NCI-H748 (cell line): Measurements from ENCODE around the gene CEPT1.
"Not testable (repeated sequence)": the region's sequence is repeated elsewhere in the genome, so short reads cannot be mapped to it uniquely, and the experiment has no call there.

Experiments used
- DNase-seq: peaks from one replicate; lab custom pipeline; 2025; ENCODE audit not compliant: unreplicated experiment; lab: John Stamatoyannopoulos, UW

Gene CEPT1

DNA sequence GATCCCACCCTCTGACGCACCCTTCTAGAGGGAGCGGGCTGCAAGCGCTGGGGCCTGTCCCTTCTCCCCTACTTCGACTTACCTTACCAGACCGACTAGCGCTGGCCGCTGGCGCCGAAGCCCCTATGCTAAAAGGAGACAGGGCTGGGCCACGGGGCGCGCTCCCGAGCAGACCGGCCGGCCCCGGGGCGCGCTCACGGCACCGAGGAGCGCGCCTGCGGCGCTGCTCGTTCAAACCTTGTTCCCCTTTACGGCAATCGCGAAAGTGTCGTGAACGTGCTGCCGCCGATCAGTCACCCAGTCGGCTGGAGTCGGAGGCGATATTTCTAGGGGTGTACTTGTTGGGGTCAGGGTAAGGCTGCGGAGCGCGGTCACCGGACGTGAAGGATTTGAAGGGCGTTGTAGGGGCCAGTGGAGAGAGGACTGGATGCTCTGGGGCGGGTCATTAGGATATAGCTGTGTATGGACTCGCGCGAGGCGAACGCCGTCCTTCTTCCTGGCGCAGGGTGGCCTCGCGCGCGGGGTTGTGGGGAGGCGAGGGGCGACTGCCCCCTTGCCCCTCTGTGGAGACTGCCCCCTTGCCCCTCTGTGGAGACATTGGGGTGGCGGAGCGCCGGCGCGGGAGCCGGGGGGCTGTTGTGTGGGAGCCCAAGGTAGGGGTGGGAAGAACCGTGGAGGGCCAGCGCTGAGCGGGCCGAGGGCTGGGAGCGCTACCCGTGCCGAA is at the start of gene CEPT1, which contains the start of gene DRAM2:
Gene CEPT1, plus strand, starts transcription at position 268 of the 724 bp plus-strand sequence. CDS start 7,492 bp downstream, outside the sequence.
Gene DRAM2, minus strand, starts transcription at position 138 of the 724 bp plus-strand sequence. CDS start 8,539 bp downstream, outside the sequence.
- DNase-seq, result peak; percentile 96

DNA sequence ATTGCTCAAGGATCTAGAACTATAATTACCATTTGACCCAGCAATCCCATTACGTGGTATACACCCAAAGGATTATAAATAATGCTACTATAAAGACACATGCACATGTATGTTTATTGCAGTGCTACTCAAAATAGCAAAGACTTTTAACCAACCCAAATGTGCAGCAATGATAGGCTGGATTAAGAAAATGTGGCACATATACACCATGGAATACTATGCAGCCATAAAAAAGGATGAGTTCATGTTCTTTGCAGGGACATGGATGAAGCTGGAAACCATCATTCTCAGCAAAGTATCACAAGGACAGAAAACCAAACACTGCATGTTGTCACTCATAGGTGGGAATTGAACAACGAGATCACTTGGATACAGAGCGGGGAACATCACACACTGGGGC is 44.6 kb upstream of the CEPT1 start:
- not testable (repeated sequence) for DNase-seq

DNA sequence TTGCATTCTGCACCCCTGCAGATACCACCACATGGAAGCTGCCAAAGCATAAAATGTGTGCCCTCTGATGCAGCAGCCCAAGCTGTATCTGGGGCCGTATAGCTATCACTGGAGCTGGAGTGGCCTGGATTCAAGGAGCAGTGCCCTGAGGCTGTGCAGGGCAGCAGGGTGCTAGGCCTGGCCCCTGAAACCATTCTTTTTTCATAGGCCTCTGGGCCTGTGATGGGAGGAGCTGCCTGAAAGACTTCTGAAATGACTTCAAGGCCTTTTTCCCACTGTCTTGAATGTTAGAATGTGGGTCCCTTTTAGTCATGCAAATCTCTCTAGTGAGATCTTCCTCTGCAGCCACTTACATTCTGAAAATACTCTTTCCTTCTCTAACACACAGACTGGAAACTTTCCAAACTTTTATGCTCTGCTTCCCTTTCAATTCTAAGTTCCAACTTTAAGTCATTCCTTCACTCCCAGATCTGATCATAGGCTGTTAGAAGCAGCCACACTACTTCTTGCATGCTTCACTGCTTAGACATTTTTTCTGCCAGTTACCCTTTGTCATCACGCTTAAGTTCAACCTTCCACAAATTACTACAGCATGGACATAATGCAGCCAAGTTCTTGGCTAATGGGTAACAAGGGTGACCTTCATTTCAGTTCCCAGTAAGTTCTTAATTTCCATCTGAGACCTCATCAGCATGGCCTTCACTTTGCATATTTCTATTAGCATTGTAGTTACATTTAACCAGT is 42.5 kb upstream of the CEPT1 start:
- DNase-seq, result no peak

DNA sequence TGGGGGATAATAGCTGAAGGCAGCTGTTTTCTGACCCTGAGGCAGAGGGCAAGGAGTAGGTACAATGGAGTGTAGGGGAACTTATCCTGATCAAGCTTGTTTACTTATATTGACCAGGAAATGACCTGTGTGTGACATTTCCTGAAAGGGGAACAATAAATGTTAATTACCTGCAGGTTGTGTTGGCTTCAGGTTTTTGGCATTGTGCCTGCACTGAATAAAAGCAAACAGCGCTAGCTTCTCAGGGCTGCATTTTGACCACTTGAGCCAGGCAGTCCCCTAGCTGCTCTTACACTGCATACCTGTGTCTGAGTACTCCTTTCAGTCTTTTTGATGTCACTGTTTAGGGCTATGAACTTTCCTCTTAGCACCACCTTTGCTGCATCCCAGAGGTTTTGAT is 40.7 kb upstream of the CEPT1 start:
- DNase-seq, result peak; percentile 90

DNA sequence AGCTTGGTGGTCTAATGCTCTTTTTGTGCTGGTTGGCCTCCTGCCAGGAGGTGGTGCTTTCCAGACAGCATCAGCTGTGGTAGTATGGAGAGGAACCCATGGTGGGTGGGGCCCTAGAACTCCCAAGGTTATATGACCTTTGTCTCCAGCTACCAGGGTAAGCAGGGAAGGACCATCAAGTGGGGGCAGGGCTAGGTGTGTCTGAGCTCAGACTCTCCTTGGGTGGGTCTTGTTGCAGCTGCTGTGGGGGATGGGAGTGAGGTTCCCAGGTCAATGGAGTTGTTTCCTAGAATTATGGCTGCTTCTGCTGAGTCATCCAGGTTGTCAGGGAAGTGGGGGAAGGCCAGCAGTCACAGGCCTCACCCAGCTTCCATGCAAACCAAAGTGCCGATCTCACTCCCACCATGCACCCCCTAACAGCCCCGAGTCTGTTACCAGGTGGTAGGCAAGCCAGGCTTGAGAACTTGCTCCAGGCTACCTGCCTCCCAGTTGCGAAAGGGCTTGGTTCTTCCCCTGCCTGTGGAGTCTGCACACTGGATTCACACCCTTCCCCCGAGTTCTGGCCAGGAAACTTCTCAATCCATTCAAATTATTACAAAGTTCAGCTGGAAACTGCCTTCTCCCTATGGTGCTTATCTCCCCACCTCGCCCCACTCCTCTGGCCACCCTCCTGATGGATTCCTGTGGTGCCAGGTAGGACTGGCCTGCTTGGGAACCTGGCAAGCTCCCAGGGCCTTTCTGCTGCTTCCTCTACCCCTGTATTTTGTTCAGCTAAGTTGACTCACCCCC is 38.0 kb upstream of the CEPT1 start:
- DNase-seq, result no peak

DNA sequence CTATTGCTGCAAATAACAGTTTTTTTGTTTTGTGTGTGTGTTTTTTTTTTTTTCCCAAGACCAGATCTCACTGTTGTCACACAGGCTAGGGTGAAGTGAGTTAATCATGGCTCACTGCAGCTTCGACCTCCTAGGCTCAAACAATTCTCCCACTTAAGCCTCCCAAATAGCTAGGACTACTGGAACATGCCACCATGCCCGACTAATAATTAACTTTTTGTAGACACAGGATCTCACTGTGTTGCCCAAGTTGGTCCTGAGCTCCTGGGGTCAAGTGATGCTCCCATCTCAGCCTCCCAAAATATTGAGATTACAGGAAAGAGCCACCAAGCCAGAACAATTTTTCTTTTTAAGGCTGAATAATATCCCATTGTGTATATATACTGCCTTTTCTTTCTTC is 35.0 kb upstream of the CEPT1 start:
- no peak for DNase-seq

DNA sequence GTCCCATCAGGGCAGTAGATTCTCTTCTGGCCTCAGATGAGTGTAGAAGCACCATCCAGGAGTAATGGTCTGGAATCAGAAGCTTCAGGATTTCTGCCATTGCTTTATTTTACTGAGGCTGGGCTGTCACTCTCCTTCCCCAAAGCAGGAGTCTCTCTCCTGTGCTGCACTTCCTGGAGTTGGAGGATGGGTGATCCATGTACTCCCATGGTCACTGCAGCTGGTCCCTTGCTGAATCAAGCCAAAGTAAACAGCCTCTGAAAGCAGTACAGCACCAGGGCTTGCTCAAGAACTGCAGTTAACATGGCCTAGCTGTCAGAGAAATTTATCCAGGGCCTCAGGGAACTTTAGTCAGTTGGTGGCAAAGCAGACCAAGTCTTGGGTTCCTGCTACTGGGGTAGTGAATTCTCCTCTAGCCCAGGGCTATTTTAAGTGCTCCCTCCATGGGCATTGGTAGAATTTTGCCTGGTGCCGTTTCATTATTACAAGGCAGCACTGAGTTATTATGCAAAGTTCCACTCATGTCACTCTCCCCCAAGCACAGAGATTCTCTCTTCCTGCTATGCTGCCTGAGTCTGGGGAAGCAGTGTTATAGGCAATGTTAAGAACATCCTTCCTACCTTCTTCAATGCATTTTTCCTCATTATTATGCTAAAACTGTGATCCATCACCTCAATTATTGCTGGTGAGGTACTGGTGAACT is 29.7 kb upstream of the CEPT1 start:
- DNase-seq, result no peak

DNA sequence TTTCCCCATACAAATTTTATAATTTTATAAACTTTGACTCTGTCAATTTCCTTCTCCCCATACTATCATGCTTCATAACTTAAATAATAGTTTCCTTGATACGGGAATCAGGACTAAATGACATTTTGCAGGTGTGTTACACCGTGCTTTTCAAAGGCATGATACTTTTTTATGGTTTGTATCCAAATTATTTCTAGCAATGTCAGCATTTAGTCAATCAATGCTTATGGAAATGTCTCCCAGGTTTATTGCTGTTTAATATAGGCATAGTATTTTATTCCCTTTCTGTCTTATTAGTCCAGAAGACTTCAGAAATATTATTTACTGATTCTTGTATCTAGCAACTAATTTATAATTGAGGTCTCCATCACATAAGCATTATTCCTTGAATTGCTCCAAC is 23.5 kb upstream of the CEPT1 start:
- DNase-seq, result no peak

DNA sequence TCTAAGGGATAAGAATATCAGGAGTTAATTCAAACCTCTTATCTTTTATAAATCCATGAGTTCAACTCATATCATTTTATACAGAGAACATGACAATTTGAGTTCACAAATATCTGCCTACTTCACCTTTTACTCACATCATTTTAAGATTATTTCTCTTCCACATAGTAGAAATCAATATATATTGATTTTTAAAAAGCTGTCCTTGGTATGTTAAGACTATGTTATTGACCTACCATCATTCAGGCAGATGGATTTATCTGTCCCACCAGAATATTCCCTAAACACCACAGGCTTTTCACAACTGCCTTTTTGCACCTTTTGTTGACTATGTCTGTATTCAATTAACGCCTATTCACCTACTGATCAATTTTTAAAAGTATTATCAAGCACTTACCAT is 13.7 kb upstream of the CEPT1 start:
- DNase-seq, result no peak

DNA sequence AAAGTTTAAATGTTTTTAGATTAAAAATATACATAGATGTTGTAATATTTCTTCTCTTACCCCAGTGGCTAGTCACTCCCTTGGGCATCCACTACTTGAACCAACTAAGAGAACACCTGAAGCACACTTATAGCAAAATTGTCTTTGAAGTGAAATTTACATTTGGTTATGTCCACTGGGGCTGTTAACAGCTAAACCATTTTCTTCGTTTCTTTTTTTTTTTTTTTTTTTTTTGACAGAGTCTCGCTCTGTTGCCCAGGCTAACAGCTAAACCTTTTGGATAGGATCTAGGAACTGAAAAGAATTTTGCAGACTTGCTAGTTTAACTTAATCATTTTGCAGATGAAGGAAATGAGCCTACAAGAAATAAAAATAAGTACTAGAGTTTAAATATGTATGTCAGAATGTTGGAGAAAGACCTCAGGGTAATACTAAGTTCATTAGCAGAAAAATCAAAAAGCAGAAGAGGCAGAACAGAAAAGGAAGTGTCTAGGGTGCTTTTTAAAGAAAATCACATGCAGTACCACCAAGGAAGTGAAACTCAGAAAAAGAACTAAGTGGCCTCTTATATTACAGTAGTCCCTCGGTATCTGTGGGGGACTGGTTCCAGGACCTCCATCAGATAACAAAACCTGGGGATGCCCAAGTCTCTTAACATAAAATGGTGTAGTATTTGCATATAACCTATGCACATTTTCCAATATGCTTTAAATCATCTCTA is 11.9 kb upstream of the CEPT1 start:
- DNase-seq, result no peak

DNA sequence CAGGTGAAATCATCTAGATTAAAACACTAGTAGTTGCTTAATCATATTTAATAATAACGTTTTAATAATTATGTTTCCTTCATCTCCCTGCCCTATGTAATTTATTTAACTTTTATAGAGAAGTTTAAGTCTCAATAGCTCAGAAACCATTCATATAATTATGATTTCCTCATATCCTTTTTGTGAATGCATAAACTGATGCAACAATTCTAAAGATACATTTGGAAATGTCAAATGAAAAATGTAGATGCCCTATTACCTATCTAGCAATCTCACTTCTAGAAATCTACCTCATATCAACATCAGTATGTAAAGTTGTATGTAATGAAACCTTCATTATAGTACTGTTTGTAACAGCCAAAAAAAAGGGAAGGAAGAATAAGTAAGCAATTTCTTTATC is 10.6 kb upstream of the CEPT1 start:
- DNase-seq, result no peak

DNA sequence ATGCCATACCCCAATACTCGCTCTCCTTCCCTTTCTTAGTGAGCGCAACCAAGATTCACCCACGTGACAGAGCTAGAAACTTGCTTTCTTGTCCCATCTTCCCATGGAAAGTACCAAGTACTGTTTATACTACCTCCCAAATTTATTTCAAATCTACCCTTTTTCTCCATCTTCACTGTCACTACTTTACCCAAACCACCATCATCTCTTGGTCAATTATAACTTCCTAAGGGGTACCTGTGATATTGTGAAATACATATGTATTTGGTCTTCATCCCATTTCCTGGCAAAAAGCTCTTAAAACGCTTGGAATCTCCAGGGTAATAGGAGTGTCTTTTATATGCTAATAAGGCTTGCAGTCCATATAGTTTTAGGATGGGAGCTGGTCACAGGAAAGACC is 8.3 kb upstream of the CEPT1 start:
- DNase-seq, result no peak

DNA sequence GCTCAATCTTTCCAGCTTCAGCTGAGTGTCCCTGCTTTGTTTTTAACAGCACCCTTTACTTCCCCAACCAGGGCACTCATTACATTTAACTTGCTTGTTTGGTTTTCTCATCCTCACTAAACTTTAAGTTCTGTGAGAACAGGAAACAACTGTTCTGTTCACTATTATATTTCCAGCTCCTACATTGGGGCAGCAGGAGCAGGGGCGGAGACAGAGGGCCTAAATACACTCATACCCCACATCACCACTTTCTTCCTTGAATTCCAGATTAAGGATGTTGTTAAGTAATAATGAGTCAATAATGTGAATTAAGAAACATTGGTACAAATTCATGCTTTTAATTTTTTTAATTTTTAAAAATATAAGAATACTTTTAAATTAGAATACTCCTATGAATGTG is 6.2 kb upstream of the CEPT1 start:
- no peak for DNase-seq

DNA sequence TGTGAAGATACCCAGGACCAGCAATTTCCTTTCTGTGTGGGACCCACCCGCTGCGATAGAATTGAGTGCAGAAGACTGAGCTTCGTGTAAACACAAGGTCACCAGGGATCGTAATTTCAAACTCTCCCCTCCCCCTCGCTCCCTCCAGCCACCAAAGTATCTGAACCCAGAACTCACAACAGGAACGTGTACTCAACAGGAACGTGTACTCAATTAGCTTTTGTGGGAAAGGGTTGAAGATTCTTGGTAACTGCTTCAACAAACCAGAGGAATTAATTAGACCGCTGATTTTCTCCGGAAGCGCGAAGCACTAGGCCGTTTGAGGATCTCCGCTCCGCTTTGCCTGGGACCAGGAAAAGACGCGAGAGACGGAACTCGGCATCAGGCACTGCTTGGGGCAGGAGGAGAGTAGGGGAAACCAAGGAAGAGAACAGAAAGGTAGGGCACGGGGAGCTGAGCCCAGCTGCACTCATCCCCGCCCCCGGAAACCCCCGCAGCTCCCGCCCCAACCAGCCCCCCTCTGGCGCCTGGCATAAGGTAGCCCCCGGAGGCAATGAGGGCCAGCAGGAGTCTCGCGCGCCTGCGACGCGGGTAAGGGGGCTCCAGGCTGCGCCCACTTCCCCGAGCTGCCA is 583 bp upstream of the CEPT1 start:
- DNase-seq, result peak; percentile 82

DNA sequence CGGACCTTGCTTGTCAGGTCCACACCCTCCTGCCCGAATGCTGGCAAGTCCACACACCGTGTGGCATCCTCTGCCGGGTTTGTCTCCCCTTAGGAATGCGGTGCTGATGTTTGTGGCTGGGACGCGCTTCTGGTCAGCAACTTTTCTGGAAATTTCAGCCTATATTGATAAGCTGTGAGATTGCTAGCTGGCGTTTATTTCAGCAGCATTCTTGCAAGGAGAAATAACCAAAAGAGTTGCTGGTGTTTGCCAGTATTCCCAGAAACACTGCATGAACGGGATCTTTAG is 601 bp downstream of the CEPT1 start:
- no peak for DNase-seq

DNA sequence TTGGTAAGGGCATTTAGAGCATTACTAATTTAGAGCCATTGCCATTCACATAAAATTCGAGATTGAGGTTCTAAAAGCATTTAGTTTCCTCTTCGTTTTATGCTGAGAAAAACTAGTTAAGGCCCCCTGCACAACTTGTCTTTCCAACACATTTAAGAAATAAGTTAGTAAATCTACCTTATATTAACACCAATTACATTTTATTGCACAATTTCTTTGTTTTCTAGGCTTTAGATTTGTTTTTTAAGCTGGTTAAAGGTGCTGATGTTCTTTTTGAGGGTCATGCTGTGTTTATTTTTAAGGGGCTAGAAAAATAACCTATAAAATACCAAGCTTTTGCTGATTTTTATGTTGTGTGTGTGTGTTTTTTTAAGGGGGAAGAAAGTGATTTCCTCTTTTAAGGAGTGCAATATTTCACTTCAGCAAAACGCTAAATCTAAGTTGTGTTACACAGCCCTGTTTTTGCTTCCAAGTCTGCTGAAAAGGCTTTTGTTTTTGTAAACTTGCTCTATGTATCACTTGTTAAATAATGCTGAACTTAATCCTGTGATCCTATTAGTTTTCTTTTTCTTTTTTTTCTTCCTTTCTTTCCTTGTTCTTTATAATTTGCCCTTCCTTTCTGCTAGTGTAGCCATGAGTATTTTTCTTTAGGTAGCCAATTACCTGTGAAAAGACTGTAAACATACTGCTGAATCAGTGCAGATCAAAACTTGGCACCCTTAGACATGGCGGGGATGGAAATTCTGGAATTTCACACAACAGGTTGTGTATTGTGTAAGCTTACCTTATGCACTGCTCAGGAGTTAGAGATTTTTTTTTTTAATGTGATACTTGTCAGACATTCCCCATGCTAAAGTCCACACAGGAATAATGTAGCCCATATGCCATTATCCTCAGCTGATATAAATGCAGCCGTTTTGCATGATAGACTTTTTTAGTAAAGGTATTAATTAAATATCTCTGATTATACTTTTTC is 1.5 kb downstream of the CEPT1 start:
- DNase-seq, result no peak

DNA sequence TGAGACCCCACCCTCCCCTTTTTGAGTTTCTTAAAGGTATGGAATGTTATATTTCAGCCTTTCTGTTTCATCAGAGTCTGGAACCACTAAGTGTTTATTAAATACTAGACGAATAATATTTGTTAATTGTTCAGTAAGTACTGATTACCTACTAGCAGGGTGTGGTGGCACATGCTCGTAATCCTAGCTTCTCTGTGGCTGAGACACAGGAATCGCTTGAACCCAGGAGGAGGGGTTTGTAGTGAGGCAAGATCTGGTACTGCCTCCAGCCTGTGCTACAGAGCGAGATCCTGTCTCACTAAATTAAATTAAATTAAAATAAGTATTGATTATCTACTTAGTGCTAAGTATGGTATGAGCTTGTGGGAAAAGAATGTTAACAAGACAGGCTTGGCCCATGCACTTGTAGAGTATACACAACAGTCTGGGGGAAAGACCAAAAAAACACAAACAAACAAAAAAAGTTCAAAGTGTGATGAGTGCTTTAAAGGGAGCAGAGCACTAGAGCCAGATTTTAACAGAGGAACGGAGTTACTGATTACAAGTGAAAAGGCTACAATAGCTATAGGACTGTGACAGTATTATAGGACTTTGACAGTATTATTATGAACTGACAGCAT is 2.4 kb downstream of the CEPT1 start:
- no peak for DNase-seq

DNA sequence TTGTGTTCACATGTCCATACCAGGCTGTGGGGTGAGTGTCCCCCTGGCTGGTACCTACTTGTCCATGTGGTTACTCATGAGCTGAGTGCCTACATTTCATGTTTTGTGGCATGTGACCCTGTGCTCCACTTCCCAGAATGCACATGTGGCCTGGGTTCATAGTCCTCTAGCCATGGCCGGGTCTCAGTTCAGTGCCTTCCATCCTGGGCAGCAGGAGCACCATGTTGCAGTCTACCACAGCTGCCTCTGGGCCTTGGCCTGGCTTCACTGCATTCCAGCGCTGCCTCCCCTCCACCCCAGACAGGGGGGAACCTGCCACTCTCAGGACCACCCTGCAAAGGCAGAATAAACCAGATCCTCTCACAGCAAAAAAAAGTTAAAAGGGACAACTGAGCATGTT is 5.5 kb downstream of the CEPT1 start:
- no peak for DNase-seq
